Lung (tissue), 12 donors: ENCODE data around the gene LARP4B. TPM values are rescaled to one million over a fixed set of nuclear protein-coding genes. Genes with fewer than 3 reads are reported as not detected.

Source experiments
- ATAC-seq: fragments of 200-7000 bp; cut with Tn5 transposase; one replicate; pipeline ENCODE4 v1.9.1; 2020; ENCODE audit warnings: moderate number of reproducible peaks; ENCODE audit not compliant: insufficient read depth, low FRiP score
- DNase-seq, 3 donors: peaks; one replicate each; pipeline ENCODE4 v3.0.0-alpha.2; 2013 to 2017
- H3K27ac ChIP-seq, 2 donors: one replicate each; pipeline ENCODE4 v1.5.1; 2013; ENCODE audit warnings: mild to moderate bottlenecking in 2 of 2, moderate library complexity in 2 of 2, control low read depth in 1 of 2, inconsistent platforms in 1 of 2, low read depth in 1 of 2, low read length in 1 of 2
- H3K27me3 ChIP-seq, 3 donors: one replicate each; pipeline ENCODE4 v1.5.1; 2013; ENCODE audit warnings: low read length in 2 of 3; ENCODE audit not compliant: control insufficient read depth in 3 of 3, insufficient read depth in 3 of 3
- H3K36me3 ChIP-seq, 4 donors: one replicate each; pipeline ENCODE4 v1.5.1; 2013; ENCODE audit warnings: low read length in 4 of 4, mild to moderate bottlenecking in 1 of 4, moderate library complexity in 1 of 4; ENCODE audit not compliant: control insufficient read depth in 4 of 4, insufficient read depth in 4 of 4
- H3K4me1 ChIP-seq, 5 donors: one replicate each; pipeline ENCODE4 v1.5.1; 2013; ENCODE audit warnings: low read length in 5 of 5, mild to moderate bottlenecking in 2 of 5, moderate library complexity in 1 of 5; ENCODE audit not compliant: control insufficient read depth in 5 of 5, insufficient read depth in 5 of 5
- H3K4me3 ChIP-seq: one replicate; pipeline ENCODE4 v1.5.1; 2013; ENCODE audit warnings: mild to moderate bottlenecking, control low read depth, moderate library complexity
- H3K9ac ChIP-seq, 2 donors: one replicate each; pipeline ENCODE4 v1.5.1; 2013; ENCODE audit warnings: low read length in 2 of 2, control low read depth in 1 of 2; ENCODE audit not compliant: insufficient read depth in 1 of 2
- H3K9me3 ChIP-seq, 4 donors: one replicate each; pipeline ENCODE4 v1.5.1; 2013; ENCODE audit warnings: low read length in 3 of 4, mild to moderate bottlenecking in 1 of 4, moderate library complexity in 1 of 4; ENCODE audit not compliant: control insufficient read depth in 4 of 4, insufficient read depth in 3 of 4
- CTCF ChIP-seq: IDR thresholded peaks from 2 replicates; pipeline ENCODE4 v1.5.1; 2012; ENCODE audit warnings: mild to moderate bottlenecking; ENCODE audit errors: control extremely low read depth, extremely low read depth
- whole genome bisulfite sequencing, 2 donors: extraction: QIAGEN DNeasy Blood & Tissue Kit; methylation state at CpG; one replicate each; pipeline ENCODE4 v1.1.7; 2013; 5-methylcytosine and 5-hydroxymethylcytosine counted together
- polyA plus RNA-seq, 2 donors: library from polyadenylated mRNA; stranded (reverse); fragments of 200-250 nt; gene quantifications; one replicate each; pipeline ENCODE4 v1.2.1, GENCODE V29; 2013
- total RNA-seq, 2 donors: library from RNA; depleted of rRNA in 1 of 2; stranded (reverse); fragments of >200 nt in 1 of 2; gene quantifications; one replicate each; pipeline ENCODE4 v1.2.1, GENCODE V29; 2014 to 2021
- donor health status: control.
- donor health status: control.
- donor health status: Bipolar disorder and iron deficiency.
- donor health status: healthy.
- donor health status: DM: yes; HTN: yes; CAD: no.

Gene LARP4B
- total and polyA plus RNA-seq, 4 donors: 24.7 to 133 (median 66.9) TPM

GRCh38 chr10:803041-803741 is 128.3 kb downstream of the LARP4B start:
- Histone ChIP-seq H3K4me1 (peaks cover 0 to 18% (median 7%) of the 10 kb centered on the region in 5 donors), H3K36me3 (peaks cover 0 to 25% (median 4%) of the 10 kb centered on the region in 4 donors), H3K27ac (no peak overlapping the region), H3K4me3 (no peak overlapping the region), H3K9ac (no peak overlapping the region), H3K9me3 (no peaks in the 10 kb centered on the region), H3K27me3 (no peaks in the 10 kb centered on the region)
- WGBS, 2 donors: 79 to 86% methylated on average over 25 of the region's 25 CpGs
- ATAC-seq (no peak), DNase-seq (no peak)
- TF ChIP-seq CTCF: no peak

GRCh38 chr10:802506-802905 is 129.0 kb downstream of the LARP4B start:
- H3K9me3 ChIP-seq: peaks cover 0 to 2% (median 0%) of the 10 kb centered on the region in 4 donors
- ATAC-seq: no peak
- DNase-seq: no peak
- H3K36me3 ChIP-seq: peaks cover 0 to 19% (median 0%) of the 10 kb centered on the region in 4 donors
- no peak overlapping the region for H3K27ac ChIP-seq
- H3K4me1 ChIP-seq: peaks cover 0 to 18% (median 7%) of the 10 kb centered on the region in 5 donors
- H3K9ac ChIP-seq: no peak overlapping the region
- 78 to 82% methylated on average over 9 of the region's 9 CpGs for WGBS, 2 donors
- no peaks in the 10 kb centered on the region for H3K27me3 ChIP-seq
- H3K4me3 ChIP-seq: no peak overlapping the region
- TF ChIP-seq CTCF: no peak

- H3K27me3 ChIP-seq: no peaks in the 10 kb centered on the region
- H3K27ac ChIP-seq: no peak overlapping the region
- H3K9ac ChIP-seq: no peak overlapping the region
- peaks cover 0 to 8% (median 2%) of the 10 kb centered on the region in 4 donors for H3K9me3 ChIP-seq
- DNase-seq: no peak
- TF ChIP-seq CTCF: no peak
- H3K4me3 ChIP-seq: no peak overlapping the region
- H3K4me1 ChIP-seq: no peaks in the 10 kb centered on the region
- no peak for ATAC-seq
- H3K36me3 ChIP-seq: no peaks in the 10 kb centered on the region
- WGBS, 2 donors: 100% methylated on average over 1 of the region's 1 CpG
These were observed 134.3 kb downstream of the LARP4B start for GRCh38 chr10:797179-797578.
